ENCODE data around the gene NECTIN4.

NECTIN4 gene

GRCh38 chr1:161059293-161059692 lies 30.1 kb downstream of the NECTIN4 start:
- TF ChIP-seq EGR1 (IDR thresholded peaks at IDR 0.05) = no peak
- TF ChIP-seq FOXM1 (IDR thresholded peaks at IDR 0.05; ENCODE audit: borderline replicate concordance, low read depth) = no peak
- no peak for TF ChIP-seq ZBTB7A (IDR thresholded peaks at IDR 0.05; ENCODE audit: low read depth)
- no peak for TF ChIP-seq EP300 (IDR thresholded peaks at IDR 0.05; ENCODE audit: borderline replicate concordance)
- no peak for TF ChIP-seq TEAD4 (IDR thresholded peaks at IDR 0.05)
- no peak for TF ChIP-seq CREB1 (IDR thresholded peaks at IDR 0.05; ENCODE audit: low read depth)
- TF ChIP-seq YY1 (IDR thresholded peaks at IDR 0.05; ENCODE audit: low read depth) = no peak
- no peak for TF ChIP-seq TCF12 (IDR thresholded peaks at IDR 0.05; ENCODE audit: low read depth)
- no peak for TF ChIP-seq NFIC (IDR thresholded peaks at IDR 0.05)
- TF ChIP-seq USF1 (IDR thresholded peaks at IDR 0.05) = no peak
- TF ChIP-seq RAD21 (IDR thresholded peaks at IDR 0.05; ENCODE audit: low read depth) = no peak
- no peak for TF ChIP-seq MAX (IDR thresholded peaks at IDR 0.05)
- no peak for TF ChIP-seq TAF1 (IDR thresholded peaks at IDR 0.05; ENCODE audit: low read depth)
- TF ChIP-seq REST (IDR thresholded peaks at IDR 0.05; ENCODE audit: low read depth) = no peak
- TF ChIP-seq CEBPB (IDR thresholded peaks at IDR 0.05) = no peak

- TF ChIP-seq EGR1 (IDR thresholded peaks at IDR 0.05) (no peak), TEAD4 (IDR thresholded peaks at IDR 0.05) (no peak), ZBTB7A (IDR thresholded peaks at IDR 0.05; ENCODE audit: low read depth) (no peak), MAX (IDR thresholded peaks at IDR 0.05) (no peak), TCF12 (IDR thresholded peaks at IDR 0.05; ENCODE audit: low read depth) (no peak), FOXM1 (IDR thresholded peaks at IDR 0.05; ENCODE audit: borderline replicate concordance, low read depth) (no peak), EP300 (IDR thresholded peaks at IDR 0.05; ENCODE audit: borderline replicate concordance) (no peak), REST (IDR thresholded peaks at IDR 0.05; ENCODE audit: low read depth) (no peak), RAD21 (IDR thresholded peaks at IDR 0.05; ENCODE audit: low read depth) (no peak), NFIC (IDR thresholded peaks at IDR 0.05) (no peak), YY1 (IDR thresholded peaks at IDR 0.05; ENCODE audit: low read depth) (no peak), USF1 (IDR thresholded peaks at IDR 0.05) (no peak), CEBPB (IDR thresholded peaks at IDR 0.05) (no peak), TAF1 (IDR thresholded peaks at IDR 0.05; ENCODE audit: low read depth) (no peak), CREB1 (IDR thresholded peaks at IDR 0.05; ENCODE audit: low read depth) (no peak)
These were observed 34.6 kb downstream of the NECTIN4 start for GRCh38 chr1:161054805-161055204.

- no peak for TF ChIP-seq MAX (IDR thresholded peaks at IDR 0.05)
- no peak for TF ChIP-seq RAD21 (IDR thresholded peaks at IDR 0.05; ENCODE audit: low read depth)
- TF ChIP-seq USF1 (IDR thresholded peaks at IDR 0.05) = no peak
- TF ChIP-seq EGR1 (IDR thresholded peaks at IDR 0.05) = no peak
- TF ChIP-seq TCF12 (IDR thresholded peaks at IDR 0.05; ENCODE audit: low read depth) = no peak
- TF ChIP-seq ZBTB7A (IDR thresholded peaks at IDR 0.05; ENCODE audit: low read depth) = no peak
- TF ChIP-seq YY1 (IDR thresholded peaks at IDR 0.05; ENCODE audit: low read depth) = no peak
- TF ChIP-seq NFIC (IDR thresholded peaks at IDR 0.05) = no peak
- no peak for TF ChIP-seq CEBPB (IDR thresholded peaks at IDR 0.05)
- no peak for TF ChIP-seq EP300 (IDR thresholded peaks at IDR 0.05; ENCODE audit: borderline replicate concordance)
- TF ChIP-seq TAF1 (IDR thresholded peaks at IDR 0.05; ENCODE audit: low read depth) = no peak
These were observed 35.1 kb downstream of the NECTIN4 start for GRCh38 chr1:161054232-161054631.

- no peak for TF ChIP-seq CEBPB (IDR thresholded peaks at IDR 0.05)
- no peak for TF ChIP-seq RAD21 (IDR thresholded peaks at IDR 0.05; ENCODE audit: low read depth)
- no peak for TF ChIP-seq TAF1 (IDR thresholded peaks at IDR 0.05; ENCODE audit: low read depth)
- TF ChIP-seq NFIC (IDR thresholded peaks at IDR 0.05) = no peak
- TF ChIP-seq FOXM1 (IDR thresholded peaks at IDR 0.05; ENCODE audit: borderline replicate concordance, low read depth) = no peak
- TF ChIP-seq CREB1 (IDR thresholded peaks at IDR 0.05; ENCODE audit: low read depth) = no peak
- TF ChIP-seq USF1 (IDR thresholded peaks at IDR 0.05) = no peak
- no peak for TF ChIP-seq ZBTB7A (IDR thresholded peaks at IDR 0.05; ENCODE audit: low read depth)
- TF ChIP-seq MAX (IDR thresholded peaks at IDR 0.05) = no peak
- no peak for TF ChIP-seq EGR1 (IDR thresholded peaks at IDR 0.05)
- no peak for TF ChIP-seq EP300 (IDR thresholded peaks at IDR 0.05; ENCODE audit: borderline replicate concordance)
- TF ChIP-seq YY1 (IDR thresholded peaks at IDR 0.05; ENCODE audit: low read depth) = no peak
- no peak for TF ChIP-seq TCF12 (IDR thresholded peaks at IDR 0.05; ENCODE audit: low read depth)
These were observed 36.5 kb downstream of the NECTIN4 start for GRCh38 chr1:161052899-161053298.
